WTC11 (cell line): ENCODE results near the gene AJM1. TPM values are rescaled to one million over a fixed set of nuclear protein-coding genes. Genes with fewer than 3 reads are reported as not detected.
A peak's percentile ranks its signal among the peaks of the same experiment; 100 is the strongest.

Experiments used
- ATAC-seq: fragments of 200-7000 bp; cut with Tn5 transposase; 2 replicates; pipeline ENCODE4 v1.10.0; 2021; ENCODE audit warnings: mild to moderate bottlenecking, moderate library complexity
- CTCF ChIA-PET: fragments of 300-600 bp; sonication (Branson Sonifier 250); formaldehyde crosslinking; loops from one replicate; lab custom pipeline; 2021; ENCODE audit warnings: antibody characterized with exemption; lab: Charles Lee
- POLR2A ChIA-PET: fragments of 350-600 bp; sonication (Branson Sonifier 250); formaldehyde crosslinking; loops from one replicate; lab custom pipeline; 2021; ENCODE audit warnings: antibody characterized with exemption; lab: Charles Lee
- DNase-seq: peaks from one replicate; pipeline ENCODE4 v3.0.0; 2021; ENCODE audit warnings: low spot score
- H3K27ac Mint-ChIP-seq: 2 replicates; pipeline ENCODE4 v1.8.0; 2021; ENCODE audit warnings: mixed read lengths
- H3K27me3 Mint-ChIP-seq: 2 replicates; pipeline ENCODE4 v1.8.0; 2021; ENCODE audit warnings: low read depth, mild to moderate bottlenecking, moderate library complexity, mixed read lengths
- H3K36me3 Mint-ChIP-seq: 2 replicates; pipeline ENCODE4 v1.8.0; 2021; ENCODE audit warnings: mixed read lengths
- H3K4me1 Mint-ChIP-seq: 2 replicates; pipeline ENCODE4 v1.8.0; 2022; ENCODE audit warnings: mixed read lengths
- H3K4me3 Mint-ChIP-seq: 2 replicates; pipeline ENCODE4 v1.8.0; 2021; ENCODE audit warnings: mild to moderate bottlenecking, moderate library complexity, mixed read lengths
- H3K9me3 Mint-ChIP-seq: 2 replicates; pipeline ENCODE4 v1.8.0; 2021; ENCODE audit warnings: mixed read lengths
- ATF3 ChIP-seq: sonication (generic); formaldehyde crosslinking; conservative IDR thresholded peaks from 2 replicates; pipeline ENCODE4 v1.8.1; 2022; ENCODE audit warnings: mild to moderate bottlenecking, missing genetic modification reagents
- CREB1 ChIP-seq: sonication (generic); formaldehyde crosslinking; IDR thresholded peaks from 2 replicates; pipeline ENCODE4 v1.8.0; 2023; ENCODE audit warnings: mild to moderate bottlenecking, missing genetic modification reagents
- ELF4 ChIP-seq: sonication (generic); formaldehyde crosslinking; IDR thresholded peaks from 2 replicates; pipeline ENCODE4 v1.8.1; 2022; ENCODE audit warnings: low read depth, mild to moderate bottlenecking, moderate library complexity, missing genetic modification reagents
- KAT7 ChIP-seq: sonication (generic); formaldehyde crosslinking; IDR thresholded peaks from 2 replicates; pipeline ENCODE4 v1.8.1; 2023; ENCODE audit warnings: missing genetic modification reagents, mild to moderate bottlenecking, borderline replicate concordance
- MXD4 ChIP-seq: fragments of 250-450 bp; sonication (Bioruptor Pico); IDR thresholded peaks from 2 replicates; pipeline ENCODE4 v1.8.0; 2021; ENCODE audit warnings: mild to moderate bottlenecking, moderate library complexity, borderline replicate concordance
- SMAD3 ChIP-seq: sonication (generic); formaldehyde crosslinking; IDR thresholded peaks from 2 replicates; pipeline ENCODE4 v1.8.0; 2022; ENCODE audit warnings: missing genetic modification reagents, mild to moderate bottlenecking, borderline replicate concordance
- SMAD4 ChIP-seq: sonication (generic); formaldehyde crosslinking; IDR thresholded peaks from 2 replicates; pipeline ENCODE4 v1.8.0; 2022; ENCODE audit warnings: mild to moderate bottlenecking, missing genetic modification reagents
- SP1 ChIP-seq: sonication (generic); formaldehyde crosslinking; conservative IDR thresholded peaks from 2 replicates; pipeline ENCODE4 v1.8.1; 2022; ENCODE audit warnings: missing genetic modification reagents
- STAT6 ChIP-seq: sonication (generic); formaldehyde crosslinking; conservative IDR thresholded peaks from 2 replicates; pipeline ENCODE4 v1.8.1; 2023; ENCODE audit warnings: mild to moderate bottlenecking, low read depth, missing genetic modification reagents, moderate library complexity
- USF1 ChIP-seq: sonication (generic); formaldehyde crosslinking; IDR thresholded peaks from 2 replicates; pipeline ENCODE4 v1.8.0; 2022; ENCODE audit warnings: mild to moderate bottlenecking, missing genetic modification reagents
- ZNF232 ChIP-seq: sonication (generic); formaldehyde crosslinking; IDR thresholded peaks from 2 replicates; pipeline ENCODE4 v1.8.0; 2022; ENCODE audit warnings: mild to moderate bottlenecking, missing genetic modification reagents
- ZNF396 ChIP-seq: fragments of 250-450 bp; sonication (Bioruptor Pico); IDR thresholded peaks from 2 replicates; pipeline ENCODE4 v1.8.0; 2021; ENCODE audit warnings: mild to moderate bottlenecking, moderate library complexity, borderline replicate concordance
- total RNA-seq: library from RNA; stranded (reverse); gene quantifications from 3 replicates; pipeline ENCODE4 v1.2.3, GENCODE V29; 2021
- TF ChIP-seq, protein P1 (sequence below): sonication (generic); formaldehyde crosslinking; IDR thresholded peaks from 2 replicates; pipeline ENCODE4 v1.8.1; 2023; ENCODE audit warnings: mild to moderate bottlenecking, missing genetic modification reagents, moderate library complexity
- TF ChIP-seq, protein P2 (sequence below): sonication (generic); formaldehyde crosslinking; IDR thresholded peaks from 2 replicates; pipeline ENCODE4 v1.8.1; 2023; ENCODE audit warnings: mild to moderate bottlenecking, missing genetic modification reagents
- TF ChIP-seq, protein P3 (sequence below): fragments of 250-450 bp; sonication (Bioruptor Pico); IDR thresholded peaks from 2 replicates; pipeline ENCODE4 v2.1.2; 2022; ENCODE audit warnings: mild to moderate bottlenecking, moderate library complexity
- TF ChIP-seq, protein P4 (sequence below): sonication (generic); formaldehyde crosslinking; IDR thresholded peaks from 2 replicates; pipeline ENCODE4 v1.8.1; 2023; ENCODE audit warnings: mild to moderate bottlenecking, missing genetic modification reagents
- TF ChIP-seq, protein P5 (sequence below): sonication (generic); formaldehyde crosslinking; IDR thresholded peaks from 2 replicates; pipeline ENCODE4 v1.8.1; 2022; ENCODE audit warnings: low read depth, missing genetic modification reagents, borderline replicate concordance

AJM1 gene
- total RNA-seq, 1 experiment from 2014 or later, result 1.6 TPM

DNA sequence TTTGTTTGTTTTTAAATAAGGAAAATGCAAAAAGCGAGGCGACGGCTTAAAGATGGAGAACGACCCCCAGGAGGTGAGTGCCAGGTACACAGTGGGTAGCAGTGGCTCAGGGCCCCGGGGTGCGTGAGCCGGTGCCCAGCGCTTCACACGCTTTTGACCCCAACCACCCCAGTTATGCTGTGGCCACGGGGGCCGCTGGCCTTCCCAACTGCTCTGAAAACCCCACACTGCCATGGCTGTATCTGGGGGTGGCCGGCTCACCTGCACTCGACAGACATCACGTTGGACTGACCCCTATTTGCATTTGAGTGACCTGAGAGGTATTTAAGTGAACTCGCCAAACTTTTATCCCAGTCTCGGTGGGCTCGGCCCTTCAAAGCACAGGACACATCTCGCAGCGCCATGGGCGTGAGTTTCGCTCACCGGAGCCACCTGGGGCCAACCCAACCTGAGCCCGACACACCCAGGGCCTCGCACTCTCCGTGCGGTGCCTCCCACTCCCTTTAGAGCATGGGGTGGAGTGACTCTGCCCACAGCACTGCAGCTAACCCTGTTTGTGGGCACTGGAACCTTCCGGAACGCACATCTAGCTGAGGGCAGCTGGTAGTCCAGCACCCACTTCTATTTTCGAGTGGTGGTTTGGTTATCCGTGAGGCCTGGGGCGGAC lies 13.7 kb upstream of the AJM1 start (continued):
- TF ChIP-seq KAT7 (CRISPR knock-in tag) (no peak), SMAD4 (no peak), SMAD3 (no peak)
- TF ChIP-seq, protein P1, sequence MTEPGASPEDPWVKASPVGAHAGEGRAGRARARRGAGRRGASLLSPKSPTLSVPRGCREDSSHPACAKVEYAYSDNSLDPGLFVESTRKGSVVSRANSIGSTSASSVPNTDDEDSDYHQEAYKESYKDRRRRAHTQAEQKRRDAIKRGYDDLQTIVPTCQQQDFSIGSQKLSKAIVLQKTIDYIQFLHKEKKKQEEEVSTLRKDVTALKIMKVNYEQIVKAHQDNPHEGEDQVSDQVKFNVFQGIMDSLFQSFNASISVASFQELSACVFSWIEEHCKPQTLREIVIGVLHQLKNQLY (CRISPR knock-in tag), result no peak

DNA sequence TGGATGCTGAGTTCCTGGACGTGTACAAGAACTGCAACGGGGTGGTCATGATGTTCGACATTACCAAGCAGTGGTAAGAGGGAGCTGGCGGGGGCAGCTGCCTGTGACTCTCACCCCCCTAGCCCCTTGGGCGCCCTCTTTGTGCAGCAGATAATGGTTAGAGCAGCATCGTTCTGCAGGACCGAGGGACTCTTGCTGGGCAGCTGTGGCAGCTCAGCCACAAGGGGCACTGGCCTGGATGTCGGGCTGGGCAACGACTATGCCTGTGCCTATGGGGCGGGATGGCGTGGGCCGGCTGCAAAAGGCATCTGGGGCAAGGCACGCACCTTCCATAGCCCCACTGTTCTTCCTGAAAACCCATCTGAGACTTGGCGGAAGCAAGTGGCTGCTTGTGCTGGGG lies 12.9 kb upstream of the AJM1 start:
- no peaks in the 10 kb centered on the region for H3K4me1 Mint-ChIP-seq
- DNase-seq (peak; percentile 10), ATAC-seq (no peak)
- no peak overlapping the region for H3K4me3 Mint-ChIP-seq
- POLR2A ChIA-PET, result no interaction called here
- peak overlapping the region; percentile 41; the same call in 1 of the 2 replicates for H3K27ac Mint-ChIP-seq
- peaks cover 30% of the 10 kb centered on the region for H3K36me3 Mint-ChIP-seq
- H3K27me3 Mint-ChIP-seq, result no peaks in the 10 kb centered on the region
- TF ChIP-seq, protein P2, sequence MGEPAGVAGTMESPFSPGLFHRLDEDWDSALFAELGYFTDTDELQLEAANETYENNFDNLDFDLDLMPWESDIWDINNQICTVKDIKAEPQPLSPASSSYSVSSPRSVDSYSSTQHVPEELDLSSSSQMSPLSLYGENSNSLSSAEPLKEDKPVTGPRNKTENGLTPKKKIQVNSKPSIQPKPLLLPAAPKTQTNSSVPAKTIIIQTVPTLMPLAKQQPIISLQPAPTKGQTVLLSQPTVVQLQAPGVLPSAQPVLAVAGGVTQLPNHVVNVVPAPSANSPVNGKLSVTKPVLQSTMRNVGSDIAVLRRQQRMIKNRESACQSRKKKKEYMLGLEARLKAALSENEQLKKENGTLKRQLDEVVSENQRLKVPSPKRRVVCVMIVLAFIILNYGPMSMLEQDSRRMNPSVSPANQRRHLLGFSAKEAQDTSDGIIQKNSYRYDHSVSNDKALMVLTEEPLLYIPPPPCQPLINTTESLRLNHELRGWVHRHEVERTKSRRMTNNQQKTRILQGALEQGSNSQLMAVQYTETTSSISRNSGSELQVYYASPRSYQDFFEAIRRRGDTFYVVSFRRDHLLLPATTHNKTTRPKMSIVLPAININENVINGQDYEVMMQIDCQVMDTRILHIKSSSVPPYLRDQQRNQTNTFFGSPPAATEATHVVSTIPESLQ (CRISPR knock-in tag), result no peak
- no peak for TF ChIP-seq SP1 (CRISPR knock-in tag)
- no peak for TF ChIP-seq ELF4 (CRISPR knock-in tag)
- TF ChIP-seq, protein P3, sequence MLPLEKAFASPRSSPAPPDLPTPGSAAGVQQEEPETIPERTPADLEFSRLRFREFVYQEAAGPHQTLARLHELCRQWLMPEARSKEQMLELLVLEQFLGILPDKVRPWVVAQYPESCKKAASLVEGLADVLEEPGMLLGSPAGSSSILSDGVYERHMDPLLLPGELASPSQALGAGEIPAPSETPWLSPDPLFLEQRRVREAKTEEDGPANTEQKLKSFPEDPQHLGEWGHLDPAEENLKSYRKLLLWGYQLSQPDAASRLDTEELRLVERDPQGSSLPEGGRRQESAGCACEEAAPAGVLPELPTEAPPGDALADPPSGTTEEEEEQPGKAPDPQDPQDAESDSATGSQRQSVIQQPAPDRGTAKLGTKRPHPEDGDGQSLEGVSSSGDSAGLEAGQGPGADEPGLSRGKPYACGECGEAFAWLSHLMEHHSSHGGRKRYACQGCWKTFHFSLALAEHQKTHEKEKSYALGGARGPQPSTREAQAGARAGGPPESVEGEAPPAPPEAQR (CRISPR knock-in tag), result no peak
- TF ChIP-seq ATF3 (CRISPR knock-in tag), result no peak
- no peak for TF ChIP-seq ZNF396 (CRISPR knock-in tag)
- no peak for TF ChIP-seq SMAD4
- TF ChIP-seq USF1, result no peak
- TF ChIP-seq, protein P4, sequence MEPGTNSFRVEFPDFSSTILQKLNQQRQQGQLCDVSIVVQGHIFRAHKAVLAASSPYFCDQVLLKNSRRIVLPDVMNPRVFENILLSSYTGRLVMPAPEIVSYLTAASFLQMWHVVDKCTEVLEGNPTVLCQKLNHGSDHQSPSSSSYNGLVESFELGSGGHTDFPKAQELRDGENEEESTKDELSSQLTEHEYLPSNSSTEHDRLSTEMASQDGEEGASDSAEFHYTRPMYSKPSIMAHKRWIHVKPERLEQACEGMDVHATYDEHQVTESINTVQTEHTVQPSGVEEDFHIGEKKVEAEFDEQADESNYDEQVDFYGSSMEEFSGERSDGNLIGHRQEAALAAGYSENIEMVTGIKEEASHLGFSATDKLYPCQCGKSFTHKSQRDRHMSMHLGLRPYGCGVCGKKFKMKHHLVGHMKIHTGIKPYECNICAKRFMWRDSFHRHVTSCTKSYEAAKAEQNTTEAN (CRISPR knock-in tag), result no peak
- no peak for TF ChIP-seq ZNF232 (CRISPR knock-in tag)
- no peak for TF ChIP-seq CREB1 (CRISPR knock-in tag)
- TF ChIP-seq, protein P5, sequence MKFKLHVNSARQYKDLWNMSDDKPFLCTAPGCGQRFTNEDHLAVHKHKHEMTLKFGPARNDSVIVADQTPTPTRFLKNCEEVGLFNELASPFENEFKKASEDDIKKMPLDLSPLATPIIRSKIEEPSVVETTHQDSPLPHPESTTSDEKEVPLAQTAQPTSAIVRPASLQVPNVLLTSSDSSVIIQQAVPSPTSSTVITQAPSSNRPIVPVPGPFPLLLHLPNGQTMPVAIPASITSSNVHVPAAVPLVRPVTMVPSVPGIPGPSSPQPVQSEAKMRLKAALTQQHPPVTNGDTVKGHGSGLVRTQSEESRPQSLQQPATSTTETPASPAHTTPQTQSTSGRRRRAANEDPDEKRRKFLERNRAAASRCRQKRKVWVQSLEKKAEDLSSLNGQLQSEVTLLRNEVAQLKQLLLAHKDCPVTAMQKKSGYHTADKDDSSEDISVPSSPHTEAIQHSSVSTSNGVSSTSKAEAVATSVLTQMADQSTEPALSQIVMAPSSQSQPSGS (CRISPR knock-in tag), result no peak
- TF ChIP-seq STAT6 (CRISPR knock-in tag), result no peak
- TF ChIP-seq MXD4, result no peak
- TF ChIP-seq, all 79 proteins: peak for 0
- H3K9me3 Mint-ChIP-seq, result no peaks in the 10 kb centered on the region
- CTCF ChIA-PET, result interaction anchor here (0.7 to 3.2 kb wide), 2 partner anchors 10 to 13 kb away, joined by 3 to 13 read pairs; partner anchors contain the start of gene AJM1
